ENCODE measurements around the gene ADGRV1. TPM values are rescaled to one million over a fixed set of nuclear protein-coding genes. Genes with fewer than 3 reads are reported as not detected.

Gene ADGRV1
- total RNA-seq, 1 experiment from 2014 or later: 64.8 TPM

GRCh38 chr5:90547072-90547536 lies 11.5 kb upstream of the ADGRV1 start:
- DNase-seq: no peak
- no peaks in the 10 kb centered on the region for H3K27me3 ChIP-seq (ENCODE audit: insufficient read depth, low read length)
- no peaks in the 10 kb centered on the region; a peak in 2 of 5 replicates for H3K9me3 Mint-ChIP-seq
- WGBS (ENCODE audit: extremely low coverage, insufficient read length, low lambda C conversion rate): no CpG with 5 or more reads among the region's 1 CpG
- H2BK20ac ChIP-seq (ENCODE audit: low read depth, low read length, poor library complexity, severe bottlenecking): no peak overlapping the region
- no peak overlapping the region for H2BK12ac ChIP-seq (ENCODE audit: insufficient read length, low read depth, low read length)
- peaks cover 0 to 4% (median 0%) of the 10 kb centered on the region in 3 experiments; a peak in 2 of 7 replicates for H3K36me3 Mint-ChIP-seq (ENCODE audit: insufficient read depth in 1 of 3, low read depth in 3 of 3)
- H4K20me1 ChIP-seq (ENCODE audit: control insufficient read depth, insufficient read depth, insufficient read length): no peaks in the 10 kb centered on the region
- no peak overlapping the region for H3T11ph ChIP-seq (ENCODE audit: low read length)
- no peak overlapping the region for H3K4ac ChIP-seq (ENCODE audit: low read depth, low read length)
- H3K79me2 ChIP-seq (ENCODE audit: insufficient read depth, low read length): no peaks in the 10 kb centered on the region
- H2BK15ac ChIP-seq (ENCODE audit: low read depth, low read length): no peak overlapping the region
- H3K56ac ChIP-seq (ENCODE audit: insufficient read length, low read depth, low read length): no peak overlapping the region
- H3K4me2 ChIP-seq (ENCODE audit: insufficient read depth, insufficient read length, low read length): no peak overlapping the region
- H3K79me1 ChIP-seq (ENCODE audit: insufficient read depth, low read depth, low read length, poor library complexity, severe bottlenecking): no peaks in the 10 kb centered on the region
- no peak for TF ChIP-seq CTCF (conservative IDR thresholded peaks at IDR 0.05)
- no peak overlapping the region for H3K27ac ChIP-seq (ENCODE audit: insufficient read length, low read depth, low read length)
- H3K18ac ChIP-seq (ENCODE audit: insufficient read length, low read depth, low read length): no peak overlapping the region
- no peak overlapping the region for H2BK5ac ChIP-seq (ENCODE audit: insufficient read length, low read length)
- H2AK5ac ChIP-seq (ENCODE audit: insufficient read length, low read length): no peak overlapping the region
- no peaks in the 10 kb centered on the region for H3K23me2 ChIP-seq (ENCODE audit: insufficient read length, low read depth, low read length, poor library complexity, severe bottlenecking)
- peak overlapping the region in 1 of 3 experiments; percentile 89; a peak in 1 of 7 replicates for H3K27ac Mint-ChIP-seq
- 0 out of 2 replicates have a peak, but pooled peaks cover 1% of the 10 kb centered on the region for H3K27me3 Mint-ChIP-seq (ENCODE audit: low read depth)
- no peak overlapping the region for H2AFZ ChIP-seq (ENCODE audit: low read length)
- peaks cover 4% of the 10 kb centered on the region for H3K4me1 ChIP-seq (ENCODE audit: insufficient read depth, low read length)
- no peak overlapping the region for H3K23ac ChIP-seq (ENCODE audit: insufficient read length, low read depth, low read length)
- peaks cover 49 to 50% of the 10 kb centered on the region in 2 experiments for H3K4me1 Mint-ChIP-seq
- no peak overlapping the region for H2BK120ac ChIP-seq (ENCODE audit: low read depth, low read length, poor library complexity, severe bottlenecking)
- H4K8ac ChIP-seq (replicated peaks; ENCODE audit: insufficient read length, low read depth, low read length): no peak overlapping the region
- no peak overlapping the region for H3K9ac ChIP-seq (ENCODE audit: extremely low read depth, insufficient read length, low read length)
- H3K9me3 ChIP-seq (ENCODE audit: control insufficient read depth, low read depth, low read length): no peaks in the 10 kb centered on the region
- no peak overlapping the region for H3K4me3 Mint-ChIP-seq
- no peak overlapping the region for H4K5ac ChIP-seq (ENCODE audit: insufficient read length, low read depth, low read length)
- H3K14ac ChIP-seq (ENCODE audit: insufficient read depth, low read length): no peak overlapping the region
- no peak overlapping the region for H4K91ac ChIP-seq (ENCODE audit: insufficient read length, low read depth, low read length)

Measured in H9 (cell line).